NCI-H1105 treated with DMSO at 0.1 percent for 48 hours (cell line): ENCODE measurements around the gene BEAN1.

Experiments used
- DNase-seq: peaks from one replicate; lab custom pipeline; 2025; lab: John Stamatoyannopoulos, UW

BEAN1 gene

GRCh38 chr16:66521951-66522771, 95.1 kb downstream of the BEAN1 start:
- no peak for DNase-seq

GRCh38 chr16:66522816-66523590, 95.9 kb downstream of the BEAN1 start:
- DNase-seq = no peak

GRCh38 chr16:66523861-66524354, 96.8 kb downstream of the BEAN1 start:
- no peak for DNase-seq

GRCh38 chr16:66524601-66525164, 97.6 kb downstream of the BEAN1 start:
- DNase-seq = no peak

GRCh38 chr16:66525396-66526180, 98.5 kb downstream of the BEAN1 start:
- DNase-seq = no peak

- no peak for DNase-seq
Observed at GRCh38 chr16:66528294-66528693, 101.2 kb downstream of the BEAN1 start.

- DNase-seq = no peak
Observed at GRCh38 chr16:66529475-66529874, 102.4 kb downstream of the BEAN1 start.
